H1 (cell line): Measurements from ENCODE around the gene SAP30L. TPM values are rescaled to one million over a fixed set of nuclear protein-coding genes. Genes with fewer than 3 reads are reported as not detected.

ENCODE experiments used
- CTCF ChIA-PET: fragments of 300-600 bp; sonication (Branson Sonifier 250); formaldehyde crosslinking; loops from one replicate; lab custom pipeline; 2021; ENCODE audit not compliant: partially characterized antibody; lab: Charles Lee
- POLR2A ChIA-PET: fragments of 300-600 bp; sonication (Branson Sonifier 250); formaldehyde crosslinking; loops from one replicate; lab custom pipeline; 2021; ENCODE audit warnings: inconsistent platforms; ENCODE audit not compliant: partially characterized antibody; lab: Charles Lee
- DNase-seq, 2 experiments: peaks; one replicate each; pipeline versions ENCODE4 v3.0.0 to v3.0.0-alpha.2; 2010 to 2022; ENCODE audit warnings: low spot score in 2 of 2, low read depth in 1 of 2, mixed read lengths in 1 of 2
- FAIRE-seq: peaks from 2 replicates; lab custom pipeline; 2011; peaks lifted over from hg19 to GRCh38; lab: Jason Lieb, UNC
- H2AFZ ChIP-seq: 2 replicates; pipeline ENCODE4 v1.8.1; 2012; ENCODE audit warnings: low read length, inconsistent platforms
- H2AK5ac ChIP-seq: 2 replicates; pipeline ENCODE4 v1.6.1; 2013; ENCODE audit warnings: low read depth, low read length
- H2BK120ac ChIP-seq: replicated peaks from 2 replicates; pipeline ENCODE3; 2013; ENCODE audit warnings: low read depth, low read length, inconsistent platforms
- H2BK12ac ChIP-seq: 2 replicates; pipeline ENCODE4 v1.6.1; 2013; ENCODE audit warnings: low read depth, low read length
- H2BK15ac ChIP-seq: 2 replicates; pipeline ENCODE4 v1.6.1; 2013; ENCODE audit warnings: low read length
- H2BK20ac ChIP-seq: 2 replicates; pipeline ENCODE4 v1.6.1; 2013; ENCODE audit warnings: low read length
- H2BK5ac ChIP-seq: 2 replicates; pipeline ENCODE4 v1.6.1; 2013; ENCODE audit warnings: low read depth, low read length
- H3K14ac ChIP-seq: 2 replicates; pipeline ENCODE4 v1.6.1; 2013; ENCODE audit warnings: inconsistent platforms; ENCODE audit not compliant: insufficient read length
- H3K18ac ChIP-seq: 2 replicates; pipeline ENCODE4 v1.6.1; 2013; ENCODE audit warnings: low read length; ENCODE audit errors: extremely low read depth
- H3K23ac ChIP-seq: 2 replicates; pipeline ENCODE4 v1.6.1; 2013; ENCODE audit warnings: inconsistent platforms; ENCODE audit not compliant: insufficient read length
- H3K23me2 ChIP-seq: 2 replicates; pipeline ENCODE4 v1.6.1; 2013; ENCODE audit warnings: low read depth, low read length
- H3K27ac ChIP-seq: 2 replicates; pipeline ENCODE4 v1.6.1; 2011; ENCODE audit warnings: low read depth, low read length, inconsistent platforms
- H3K27me3 ChIP-seq, 4 experiments: replicated peaks in 1 of 4; 1 replicate in 1 of 4; 2 replicates in 3 of 4; pipeline versions ENCODE4 v1.6.1 to v1.8.1; 2011 to 2013; ENCODE audit warnings: low read length in 3 of 4, mild to moderate bottlenecking in 3 of 4, inconsistent platforms in 2 of 4, mixed read lengths in 2 of 4, moderate library complexity in 1 of 4; ENCODE audit not compliant: control insufficient read depth in 3 of 4, insufficient read depth in 3 of 4; ENCODE audit errors: extremely low read depth in 1 of 4
- H3K36me3 ChIP-seq, 4 experiments: 2 replicates each; pipeline versions ENCODE4 v1.6.1 to v1.8.1; 2011 to 2013; ENCODE audit warnings: mild to moderate bottlenecking in 4 of 4, low read length in 3 of 4, moderate library complexity in 2 of 4, control low read depth in 1 of 4, inconsistent platforms in 1 of 4; ENCODE audit not compliant: insufficient read depth in 4 of 4, control insufficient read depth in 2 of 4
- H3K4ac ChIP-seq: replicated peaks from 2 replicates; pipeline ENCODE3; 2013; ENCODE audit warnings: low read length, low read depth, mixed read lengths, inconsistent platforms; ENCODE audit not compliant: insufficient read length
- H3K4me1 ChIP-seq, 4 experiments: replicated peaks in 1 of 4; 1 replicate in 1 of 4; 2 replicates in 3 of 4; pipeline versions ENCODE4 v1.6.1 to v1.8.1; 2011 to 2013; ENCODE audit warnings: low read length in 3 of 4, inconsistent platforms in 2 of 4, mixed read lengths in 1 of 4; ENCODE audit not compliant: insufficient read depth in 4 of 4, control insufficient read depth in 3 of 4
- H3K4me2 ChIP-seq, 2 experiments: 2 replicates each; pipeline versions ENCODE4 v1.6.1 to v1.8.1; 2011 to 2013; ENCODE audit warnings: low read depth in 2 of 2, low read length in 2 of 2, control low read depth in 1 of 2, inconsistent platforms in 1 of 2, mild to moderate bottlenecking in 1 of 2; ENCODE audit not compliant: insufficient read depth in 1 of 2
- H3K4me3 ChIP-seq, 4 experiments: fragments of 200-600, 300-600 bp in 1 of 4; sonication (generic), shearing (Covaris generic), sonication (Bioruptor Twin) in 1 of 4; 2 replicates each; pipeline versions ENCODE4 v1.5.1 to v1.8.1; 2011 to 2016; ENCODE audit warnings: low read length in 4 of 4, low read depth in 3 of 4, control low read depth in 2 of 4, inconsistent platforms in 2 of 4, mild to moderate bottlenecking in 2 of 4, mixed read lengths in 1 of 4, moderate library complexity in 1 of 4; ENCODE audit not compliant: insufficient read depth in 2 of 4; ENCODE audit errors: extremely low read depth in 1 of 4
- H3K56ac ChIP-seq: replicated peaks from 2 replicates; pipeline ENCODE3; 2013; ENCODE audit warnings: low read depth, mild to moderate bottlenecking, mixed read lengths, low read length, inconsistent platforms; ENCODE audit not compliant: insufficient read length
- H3K79me1 ChIP-seq: 2 replicates; pipeline ENCODE4 v1.6.1; 2013; ENCODE audit warnings: low read depth, low read length, control low read depth
- H3K79me2 ChIP-seq, 2 experiments: 2 replicates each; pipeline versions ENCODE4 v1.6.1 to v1.8.1; 2012 to 2013; ENCODE audit warnings: low read length in 2 of 2, mild to moderate bottlenecking in 2 of 2, inconsistent platforms in 1 of 2; ENCODE audit not compliant: insufficient read depth in 2 of 2, control insufficient read depth in 1 of 2
- H3K9ac ChIP-seq, 4 experiments: replicated peaks in 1 of 4; 1 replicate in 1 of 4; 2 replicates in 3 of 4; pipeline versions ENCODE4 v1.6.1 to v1.8.1; 2011 to 2013; ENCODE audit warnings: low read depth in 3 of 4, low read length in 3 of 4, control low read depth in 2 of 4, mild to moderate bottlenecking in 2 of 4, moderate library complexity in 2 of 4, inconsistent platforms in 1 of 4; ENCODE audit errors: extremely low read depth in 1 of 4
- H3K9me3 ChIP-seq, 2 experiments: 2 replicates each; pipeline versions ENCODE4 v1.6.1 to v1.8.1; 2012 to 2013; ENCODE audit warnings: mild to moderate bottlenecking in 2 of 2, moderate library complexity in 2 of 2, control low read depth in 1 of 2, inconsistent platforms in 1 of 2, low read depth in 1 of 2, low read length in 1 of 2, mixed read lengths in 1 of 2; ENCODE audit not compliant: insufficient read depth in 2 of 2
- H4K20me1 ChIP-seq, 2 experiments: replicated peaks in 1 of 2; 2 replicates each; pipeline versions ENCODE3 to v1.8.1; 2011 to 2013; ENCODE audit warnings: inconsistent platforms in 2 of 2, low read length in 2 of 2, mild to moderate bottlenecking in 1 of 2; ENCODE audit not compliant: insufficient read depth in 2 of 2, control insufficient read depth in 1 of 2
- H4K5ac ChIP-seq: 2 replicates; pipeline ENCODE4 v1.6.1; 2013; ENCODE audit warnings: low read length, low read depth, mixed read lengths, inconsistent platforms; ENCODE audit not compliant: insufficient read length
- H4K8ac ChIP-seq: 2 replicates; pipeline ENCODE4 v1.8.0; 2013; ENCODE audit warnings: mild to moderate bottlenecking, moderate library complexity, low read length, inconsistent platforms; ENCODE audit not compliant: insufficient read depth; ENCODE audit errors: extremely low read depth
- H4K91ac ChIP-seq: replicated peaks from 2 replicates; pipeline ENCODE3; 2013; ENCODE audit warnings: low read length, mixed read lengths, inconsistent platforms; ENCODE audit not compliant: insufficient read length
- CEBPB ChIP-seq: IDR thresholded peaks from 2 replicates; pipeline ENCODE4 v1.6.1; 2012; ENCODE audit warnings: low read depth, low read length
- CHD2 ChIP-seq: IDR thresholded peaks from 2 replicates; pipeline ENCODE4 v1.6.1; 2012; ENCODE audit warnings: low read length, improper control_type of control experiment
- FOSL1 ChIP-seq: IDR thresholded peaks from 2 replicates; pipeline ENCODE4 v1.6.1; 2011; ENCODE audit warnings: mild to moderate bottlenecking, low read depth, low read length, moderate library complexity; ENCODE audit not compliant: insufficient read depth
- HDAC6 ChIP-seq: IDR thresholded peaks from one replicate; pipeline ENCODE4 v1.7.1; 2012; ENCODE audit warnings: low read depth, mild to moderate bottlenecking, inconsistent platforms, low read length, moderate library complexity
- RAD21 ChIP-seq, 2 experiments: IDR thresholded peaks in 1 of 2; conservative IDR thresholded peaks in 1 of 2; 2 replicates each; pipeline ENCODE4 v1.6.1; 2011; ENCODE audit warnings: low read depth in 2 of 2, low read length in 2 of 2, improper control_type of control experiment in 1 of 2, inconsistent platforms in 1 of 2, mild to moderate bottlenecking in 1 of 2, moderate library complexity in 1 of 2
- RFX5 ChIP-seq: IDR thresholded peaks from 2 replicates; pipeline ENCODE4 v1.6.1; 2011; ENCODE audit warnings: low read depth, low read length, improper control_type of control experiment, borderline replicate concordance
- SP2 ChIP-seq: IDR thresholded peaks from 2 replicates; pipeline ENCODE4 v1.6.1; 2012; ENCODE audit warnings: mild to moderate bottlenecking, low read length, inconsistent platforms
- TCF12 ChIP-seq: IDR thresholded peaks from 2 replicates; pipeline ENCODE4 v1.6.1; 2011; ENCODE audit warnings: low read depth, mild to moderate bottlenecking, low read length
- WGBS, 2 experiments: shearing (Covaris generic) in 1 of 2; methylation state at CpG; one replicate each; pipeline versions ENCODE4 v1.1.6 to v1.1.7; 2013 to 2015; ENCODE audit warnings: low lambda C conversion rate in 2 of 2, mixed read lengths in 2 of 2, inconsistent platforms in 1 of 2, low coverage in 1 of 2, missing lambda C conversion rate in 1 of 2; ENCODE audit not compliant: insufficient replicate concordance in 2 of 2, insufficient coverage in 1 of 2, insufficient read length in 1 of 2; ENCODE audit errors: extremely low coverage in 1 of 2, missing lambda C conversion rate in 1 of 2; 5-methylcytosine and 5-hydroxymethylcytosine counted together
- polyA plus RNA-seq, 7 experiments: library from polyadenylated mRNA; depleted of rRNA in 3 of 7; stranded (reverse) in 5 of 7; unstranded in 2 of 7; fragments of >200 nt in 5 of 7; fragments of 200-250 nt in 2 of 7; gene quantifications; 1 replicate in 5 of 7; 2 replicates in 1 of 7; 4 replicates in 1 of 7; pipeline versions ENCODE4 v1.2.1 to v1.2.3, GENCODE V29; 2011 to 2013; ENCODE audit warnings: missing spikeins in 2 of 7, mixed read lengths in 2 of 7
- total RNA-seq: library from RNA; stranded (reverse); fragmentation: NEBNext Ultra II Directional; extraction: Animal tissue kit (Norgen Biotek cat#: 25700); gene quantifications from 2 replicates; pipeline ENCODE4 v1.2.1, GENCODE V29; 2021

SAP30L gene
- total and polyA plus RNA-seq, 2 of the 8 experiments (the other 6 are each of a cell fraction or from before 2014, with no cell fraction given), result 12.2 to 31.5 TPM

DNA sequence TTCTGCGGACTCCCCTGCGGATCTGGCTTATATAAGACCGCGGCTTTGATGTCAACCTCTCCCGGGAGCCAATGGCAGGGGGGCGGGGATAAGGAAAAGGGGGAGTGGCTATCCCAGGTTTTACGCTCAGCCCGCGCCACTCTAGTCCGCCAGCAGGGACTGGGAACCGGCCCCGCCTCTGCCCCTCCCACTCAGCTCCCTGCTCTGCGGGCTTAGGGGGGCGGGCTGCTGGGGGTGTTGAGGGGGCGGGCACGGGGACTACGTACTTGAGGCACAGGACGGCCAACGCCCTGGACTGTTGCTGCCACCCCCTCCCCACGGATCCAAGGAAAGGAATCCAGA, 32.4 kb downstream of the SAP30L start, which contains the start of gene HAND1:
TSS of gene HAND1 (minus strand) at position 4 of the 342 bp plus-strand sequence. CDS start 219 bp downstream, outside the sequence.
- Histone ChIP-seq H3K4me2 (peak within 1 kb of the TSS; percentile 80 to 85), H3K23me2 (peaks cover 7% of the 10 kb centered on the region; the same call in 1 of the 2 replicates), H3K27me3 (peaks cover 96 to 100% (median 99%) of the 10 kb centered on the region in 4 experiments), H2BK15ac (peak within 1 kb of the TSS; percentile 18; the same call in 1 of the 2 replicates), H3K79me2 (no peaks in the 10 kb centered on the region), H3K9me3 (no peaks in the 10 kb centered on the region), H2AK5ac (no peak within 1 kb of the TSS), H2BK5ac (no peak within 1 kb of the TSS), H2AFZ (no peak within 1 kb of the TSS), H3K4me3 (peak within 1 kb of the TSS; percentile 27 to 58 (median 38); a peak in 7 of 8 replicates), H3K18ac (no peak within 1 kb of the TSS; the same call in 1 of the 2 replicates), H4K5ac (no peak within 1 kb of the TSS), H3K4ac (no peak within 1 kb of the TSS), H3K27ac (no peak within 1 kb of the TSS), H3K56ac (no peak within 1 kb of the TSS), H3K23ac (no peak within 1 kb of the TSS), H2BK120ac (no peak within 1 kb of the TSS), H2BK20ac (peak within 1 kb of the TSS; percentile 34; the same call in 1 of the 2 replicates), H4K91ac (no peak within 1 kb of the TSS), H2BK12ac (peak within 1 kb of the TSS; percentile 77), H3K4me1 (peaks cover 26 to 62% (median 34%) of the 10 kb centered on the region in 4 experiments), H3K79me1 (no peaks in the 10 kb centered on the region; the same call in 1 of the 2 replicates), H3K36me3 (peaks cover 0 to 4% (median 0%) of the 10 kb centered on the region in 4 experiments; a peak in 1 of 8 replicates), H4K20me1 (peaks cover 21 to 50% of the 10 kb centered on the region in 2 experiments), H3K14ac (no peak within 1 kb of the TSS), H4K8ac (peak within 1 kb of the TSS; percentile 45; the same call in 1 of the 2 replicates), H3K9ac (no peak within 1 kb of the TSS)
- CTCF ChIA-PET, result interaction anchor here (1.0 to 5.0 kb wide), 6 partner anchors 11 to 513 kb away, joined by 3 to 33 read pairs (median 8); no protein-coding TSS in a partner anchor
- POLR2A ChIA-PET, result interaction anchor here (0.7 to 2.6 kb wide), 3 partner anchors 10 to 43 kb away, joined by 3 to 6 read pairs (median 5); no protein-coding TSS in a partner anchor
- WGBS, 2 experiments, result 1% methylated on average over 19 of the region's 20 CpGs; no CpG with 5 or more reads in 1 of the 2 experiments
- peak in 1 of 2 experiments; percentile 93 for DNase-seq
- no peak for FAIRE-seq
- TF ChIP-seq SP2 (no peak), HDAC6 (no peak), FOSL1 (no peak), TCF12 (no peak), RAD21 (IDR thresholded peaks at IDR 0.05 in 1 of 2, conservative IDR thresholded peaks at IDR 0.05 in 1 of 2; ENCODE audit: low read depth in 2 of 2, low read length in 2 of 2) (no peak), CHD2 (no peak), CEBPB (no peak), RFX5 (no peak)
